ENCODE measurements around the gene ARHGAP31.
"Not testable (repeated sequence)": the region's sequence is repeated elsewhere in the genome, so short reads cannot be mapped to it uniquely, and the experiment has no call there.

The ARHGAP31 gene

DNA sequence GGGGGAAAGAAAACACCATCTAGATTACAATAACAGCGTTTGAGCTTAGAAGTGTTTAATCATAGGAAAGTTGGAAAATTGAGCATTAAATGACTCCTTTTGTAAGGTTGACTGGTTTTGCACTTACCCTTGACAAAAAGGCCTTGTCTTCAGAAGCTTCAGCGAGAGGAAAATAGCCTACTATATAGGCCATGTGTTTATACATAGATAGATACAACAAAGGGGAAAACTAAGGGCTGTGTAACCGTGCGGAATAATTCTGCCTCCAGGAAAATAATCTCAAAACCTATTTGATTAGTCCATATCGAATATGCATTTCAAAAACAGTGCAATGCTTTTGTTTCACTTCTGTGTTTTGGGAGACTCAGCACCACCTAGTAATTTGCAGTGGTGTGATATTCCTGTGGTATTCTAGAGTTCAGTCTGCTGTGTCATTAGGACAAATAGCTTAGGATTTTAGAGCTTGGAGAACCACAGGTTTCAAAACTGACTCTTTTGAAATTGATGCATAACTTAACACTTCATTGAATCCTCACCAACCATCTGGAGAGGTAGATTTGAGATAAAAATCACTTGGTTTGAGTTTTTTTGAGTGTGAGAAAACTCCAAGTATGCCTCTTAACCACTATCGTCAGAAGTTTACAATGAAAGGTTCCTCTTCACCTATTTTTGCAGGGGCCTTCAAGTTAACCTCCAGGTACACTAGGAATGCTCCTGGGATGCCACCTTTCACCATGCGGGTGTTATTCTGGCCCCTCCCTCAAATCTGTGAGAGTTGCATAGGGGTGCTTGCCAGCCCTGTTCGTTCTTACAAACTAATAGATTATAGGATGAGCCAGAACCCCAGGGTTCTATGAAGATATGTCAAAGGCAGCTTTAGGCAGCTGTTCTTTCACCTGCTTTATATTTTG is 1.9 kb downstream of the ARHGAP31 start:
- peak; percentile 1 for DNase-seq

DNA sequence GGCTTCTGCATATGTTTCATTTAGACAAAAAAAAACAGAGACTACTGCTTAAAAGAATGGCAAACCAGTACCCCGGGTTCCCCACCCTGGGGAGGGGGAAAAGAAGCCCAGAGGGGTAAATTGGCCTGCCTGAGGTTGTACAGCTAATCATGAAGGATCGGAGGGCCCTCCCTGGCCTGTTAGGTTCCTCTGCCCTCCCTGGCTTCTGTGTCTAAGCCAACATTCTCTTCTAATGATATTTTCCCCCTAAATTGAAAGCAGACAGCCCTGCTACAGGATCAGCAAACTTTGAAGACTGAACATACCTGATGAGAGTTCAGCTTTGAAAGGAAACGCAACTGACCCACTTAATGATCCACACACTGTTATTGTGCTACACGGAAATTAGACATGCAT is 2.5 kb downstream of the ARHGAP31 start:
- no peak for DNase-seq

DNA sequence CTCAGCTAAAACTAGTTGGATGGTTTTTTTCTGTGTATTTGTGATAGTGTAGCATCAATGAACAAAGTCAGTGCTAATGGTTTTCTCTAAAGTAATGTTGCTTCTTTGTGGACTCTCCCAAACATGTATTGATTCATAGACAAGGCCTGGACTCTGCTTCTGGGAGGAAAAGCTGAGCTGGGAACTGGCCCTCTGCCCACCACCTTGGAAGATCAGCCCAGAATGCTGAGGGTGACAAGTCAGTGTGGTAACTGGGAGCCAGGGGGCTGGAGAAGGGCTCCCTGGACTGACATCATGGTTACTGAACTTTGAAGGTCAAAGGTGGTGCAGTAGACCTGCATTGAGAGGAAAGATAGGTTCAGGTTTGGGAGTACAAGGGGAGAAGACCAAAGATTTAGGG is 3.0 kb downstream of the ARHGAP31 start:
- no peak for DNase-seq

DNA sequence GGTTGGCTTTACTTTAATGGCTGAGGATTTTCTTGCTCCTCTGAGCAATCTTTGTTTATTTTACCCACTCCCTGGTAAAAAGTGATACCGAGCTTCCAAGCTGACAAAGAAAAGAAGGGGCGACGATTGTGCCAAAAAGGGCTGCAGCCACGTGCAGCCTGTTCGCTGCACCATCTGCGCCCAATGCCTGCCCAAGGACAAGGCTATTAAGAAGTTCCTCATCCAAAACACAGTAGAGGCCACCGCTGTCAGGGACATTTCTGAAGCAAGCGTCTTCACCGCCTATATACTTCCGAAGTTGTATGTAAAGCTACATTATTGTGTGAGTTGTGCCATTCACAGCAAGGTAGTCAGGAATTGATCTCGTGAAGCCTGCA is 4.4 kb downstream of the ARHGAP31 start:
- no peak for DNase-seq

DNA sequence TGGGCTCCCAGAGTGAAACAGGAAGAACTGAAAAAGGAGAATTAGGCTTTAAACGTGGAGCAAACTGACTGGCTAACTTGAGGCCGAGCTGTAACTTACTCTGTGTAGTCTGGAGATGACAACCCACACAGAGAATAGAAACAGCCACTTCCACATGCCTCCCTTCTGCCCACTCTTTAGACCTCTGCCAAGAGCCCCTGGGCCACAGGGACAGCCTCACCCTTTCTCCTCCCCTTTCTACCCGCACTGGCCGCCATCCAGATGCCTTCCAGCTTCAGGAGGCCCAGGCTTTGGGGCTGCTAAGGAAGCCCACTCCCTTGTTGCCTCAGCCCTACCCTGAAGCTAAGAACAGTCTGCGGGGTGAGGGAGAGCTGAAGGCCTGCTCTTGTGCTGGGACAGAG is 6.8 kb downstream of the ARHGAP31 start:
- DNase-seq, result no peak

DNA sequence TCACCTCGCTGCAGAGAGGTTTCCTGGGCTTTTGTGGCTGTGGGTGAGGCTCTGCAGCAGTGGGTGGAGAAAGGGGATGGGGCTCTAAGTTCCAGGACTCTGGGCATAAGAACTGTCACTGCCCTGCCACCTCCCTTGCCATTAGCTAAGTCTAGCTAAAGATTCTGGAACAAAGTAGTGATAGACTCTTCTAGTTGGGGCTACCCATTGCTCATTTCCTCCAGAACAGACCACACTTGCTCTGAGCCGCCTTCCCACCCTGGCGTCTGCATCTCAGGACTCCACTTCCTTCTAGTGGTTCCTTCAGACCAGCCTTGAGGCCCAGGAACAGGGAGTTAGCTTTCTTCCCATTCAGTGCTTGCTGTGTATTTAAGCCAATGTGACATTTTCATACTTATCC is 7.5 kb downstream of the ARHGAP31 start:
- no peak for DNase-seq

DNA sequence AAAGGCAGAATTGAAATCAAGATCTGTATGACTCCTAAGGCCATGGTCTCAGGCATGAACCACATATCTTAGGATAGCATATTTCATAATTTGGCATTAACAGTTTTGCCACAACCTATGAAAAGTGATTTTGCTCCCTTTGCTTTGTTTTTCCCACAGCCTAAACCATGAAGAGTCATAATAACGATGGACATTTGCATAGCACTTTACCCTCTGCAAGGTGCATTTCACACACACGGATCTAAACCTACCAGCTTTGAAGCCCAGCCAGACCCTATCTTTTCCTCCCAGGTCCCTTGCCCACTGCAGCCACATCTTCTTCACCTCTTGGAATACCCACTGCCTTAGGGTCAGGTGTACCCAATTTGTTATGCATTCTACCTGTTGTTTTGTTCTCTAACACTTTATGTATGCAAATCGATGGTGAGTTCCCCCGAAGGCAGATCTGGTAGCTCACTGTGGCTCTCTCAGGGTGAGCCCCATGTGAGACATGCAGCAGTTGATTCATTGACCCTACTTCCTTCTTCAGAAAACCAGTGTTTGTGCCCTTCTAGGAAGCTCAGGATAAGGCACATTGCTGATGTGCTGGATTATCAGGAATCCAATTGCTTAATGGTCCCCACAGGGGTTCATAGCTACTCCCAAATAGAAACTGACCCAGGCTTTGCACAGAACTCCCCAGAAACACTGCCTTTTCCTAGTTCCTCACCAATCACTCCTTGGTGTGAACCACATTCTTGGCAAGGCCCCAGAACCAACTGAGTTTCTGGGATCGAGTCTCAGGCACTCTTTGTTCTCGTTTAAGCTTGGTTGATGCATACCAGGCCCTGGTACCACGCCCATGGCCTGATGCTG is 8.7 kb downstream of the ARHGAP31 start:
- no peak for DNase-seq

DNA sequence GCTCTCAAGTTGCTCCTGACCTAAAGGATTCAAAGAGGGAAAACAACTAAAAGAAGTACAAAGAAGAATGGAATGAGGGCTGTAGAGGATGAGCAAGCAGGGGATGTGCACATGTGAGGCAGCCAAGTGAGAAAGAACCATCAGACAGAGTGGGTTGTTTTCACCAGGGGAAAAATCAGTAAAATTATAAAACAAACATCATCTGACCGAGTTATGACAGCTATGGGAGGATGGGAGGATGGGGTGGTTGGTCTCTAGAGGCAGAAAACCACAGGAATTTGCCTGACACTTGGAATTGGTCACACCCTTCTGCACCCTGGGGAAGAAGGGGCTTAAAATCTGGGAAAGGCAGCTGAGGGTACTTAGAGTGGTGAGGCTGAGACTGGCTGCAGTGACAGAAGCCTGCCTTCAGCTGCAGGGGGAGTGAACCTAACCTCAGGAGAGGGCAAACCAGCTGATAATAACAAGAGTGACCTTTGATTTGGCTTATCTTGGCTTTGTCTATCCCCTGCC is 10.1 kb downstream of the ARHGAP31 start:
- no peak for DNase-seq

DNA sequence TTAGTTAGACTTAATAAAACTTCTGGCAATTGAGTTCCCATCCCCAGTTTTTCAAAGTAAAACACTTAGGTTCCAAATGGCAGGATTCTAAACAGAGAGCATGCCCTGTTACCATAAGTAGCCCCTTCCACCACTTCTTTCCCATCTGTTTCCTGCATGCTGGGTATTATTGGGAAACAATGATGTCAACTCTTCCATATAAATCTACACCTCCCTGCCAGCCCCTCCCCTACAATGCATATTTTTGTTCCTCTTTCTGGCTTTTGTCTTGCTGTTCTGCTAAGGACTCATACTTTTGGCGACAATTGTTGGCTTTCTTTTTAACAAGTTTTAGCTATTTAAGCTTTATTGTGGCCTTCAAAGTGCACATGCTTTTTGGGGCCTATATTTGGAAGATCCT is 11.1 kb downstream of the ARHGAP31 start:
- DNase-seq, result no peak

DNA sequence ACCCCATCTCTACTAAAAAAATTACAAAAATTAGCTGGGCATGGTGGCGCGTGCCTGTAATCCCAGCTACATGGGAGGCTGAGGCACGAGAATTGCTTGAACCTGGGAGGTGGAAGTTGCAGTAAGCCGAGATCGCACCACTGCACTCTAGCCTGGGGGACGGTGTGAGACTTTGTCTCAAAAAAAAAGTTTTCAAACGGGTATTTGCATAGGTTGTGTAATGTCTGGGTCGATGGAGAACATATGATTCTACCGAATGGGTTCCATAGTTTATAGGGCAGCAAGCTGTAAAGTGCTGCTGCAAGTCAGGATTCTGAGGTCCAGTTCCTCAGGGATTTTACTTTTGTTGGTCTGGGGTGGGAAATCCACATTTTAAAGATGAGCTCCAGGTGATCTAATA is 12.2 kb downstream of the ARHGAP31 start:
- not testable (repeated sequence) for DNase-seq

DNA sequence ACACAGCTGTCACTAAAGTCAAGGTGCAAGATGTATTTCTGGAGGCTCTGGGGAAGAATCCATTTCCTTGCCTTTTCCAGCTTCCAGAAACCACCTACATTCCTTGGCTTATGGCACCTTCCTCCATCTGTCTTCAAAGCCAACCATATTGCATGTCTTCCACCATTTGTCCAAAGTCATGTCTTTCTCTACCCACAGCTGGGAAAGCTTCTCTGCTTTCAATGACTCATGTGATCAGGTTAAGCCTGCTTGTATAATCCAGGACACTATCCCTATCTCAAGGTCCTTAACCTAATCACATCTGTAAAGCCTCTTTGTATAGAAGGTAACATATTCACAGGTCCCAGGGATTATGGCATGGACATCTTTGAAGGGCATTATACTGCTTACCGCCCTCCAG is 14.2 kb downstream of the ARHGAP31 start:
- DNase-seq, result no peak

DNA sequence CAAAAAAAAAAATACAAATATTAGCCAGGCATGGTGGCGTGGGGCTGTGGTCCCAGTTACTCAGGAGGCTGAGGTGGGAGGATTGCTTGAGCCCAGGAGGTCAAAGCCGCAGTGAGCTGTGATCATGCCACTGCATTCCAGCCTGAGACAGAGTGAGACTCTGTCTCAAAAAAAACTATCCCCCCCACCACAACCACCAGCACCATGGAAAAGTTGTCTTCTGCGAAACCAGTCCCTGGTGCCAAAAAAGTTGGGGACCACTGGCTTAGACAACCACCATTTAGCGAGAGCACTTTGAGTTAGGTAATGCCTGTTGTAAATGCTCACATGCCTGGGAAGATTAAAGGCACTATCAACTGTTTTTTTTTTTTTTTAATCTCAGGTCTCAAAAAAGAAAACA is 15.4 kb downstream of the ARHGAP31 start:
- DNase-seq, result no peak

DNA sequence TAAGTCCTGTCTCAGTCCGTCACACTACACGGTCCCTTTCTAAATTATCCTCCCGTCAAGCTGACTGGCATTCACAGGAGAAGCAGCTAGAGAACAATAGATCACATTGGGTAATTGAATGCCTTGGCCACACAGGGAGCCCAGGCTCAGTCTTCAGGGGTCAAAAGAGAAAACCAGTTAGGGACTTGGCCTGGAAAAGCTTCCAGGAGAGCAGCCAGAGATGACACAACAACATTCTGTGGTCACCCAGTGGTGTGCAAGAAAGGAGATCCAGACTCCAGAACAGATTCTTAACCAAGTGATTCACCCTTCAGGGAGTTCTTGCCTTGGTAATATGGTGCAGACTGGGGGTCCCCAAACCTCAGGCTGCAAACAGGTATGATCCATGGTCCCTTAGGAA is 15.9 kb downstream of the ARHGAP31 start:
- DNase-seq, result no peak

DNA sequence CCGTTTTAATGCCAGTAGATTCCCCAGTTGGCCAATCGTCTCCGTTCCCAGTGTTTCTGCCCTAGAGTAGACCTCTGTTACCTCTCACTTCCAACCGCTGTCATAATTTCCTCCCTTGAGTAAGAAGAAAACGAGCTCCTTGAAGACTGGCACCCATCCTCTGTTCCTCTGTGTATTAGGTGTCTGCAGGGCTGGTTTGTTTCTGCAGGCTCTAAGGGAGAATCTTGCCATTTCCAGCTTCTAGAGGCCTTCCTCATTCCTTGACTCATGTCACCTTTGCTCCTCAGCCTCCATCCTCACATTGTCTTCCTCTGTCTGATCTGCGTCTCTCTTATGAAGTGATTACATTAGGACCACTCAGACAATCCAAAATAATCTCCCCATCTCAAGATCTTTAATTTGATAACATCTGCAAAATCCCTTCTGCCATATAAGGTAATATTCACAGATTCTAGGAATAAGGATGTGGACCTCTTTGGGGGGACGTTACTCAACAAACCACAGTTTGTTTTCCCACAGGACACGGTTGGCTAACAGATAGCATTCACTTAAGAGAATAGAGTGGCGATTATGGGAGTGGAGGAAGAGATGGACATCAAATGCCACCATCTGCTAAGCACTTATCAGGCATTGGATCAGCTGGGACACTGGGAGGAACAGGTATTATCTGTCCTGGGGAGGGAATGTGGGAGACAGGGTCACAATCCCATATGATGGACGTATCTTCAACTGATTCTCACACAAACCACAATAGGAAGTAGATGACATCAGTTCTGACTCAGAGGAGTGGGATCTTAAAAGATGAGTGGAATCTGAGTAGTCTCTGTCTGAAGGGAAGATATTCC is 17.1 kb downstream of the ARHGAP31 start:
- DNase-seq, result peak; percentile 14

DNA sequence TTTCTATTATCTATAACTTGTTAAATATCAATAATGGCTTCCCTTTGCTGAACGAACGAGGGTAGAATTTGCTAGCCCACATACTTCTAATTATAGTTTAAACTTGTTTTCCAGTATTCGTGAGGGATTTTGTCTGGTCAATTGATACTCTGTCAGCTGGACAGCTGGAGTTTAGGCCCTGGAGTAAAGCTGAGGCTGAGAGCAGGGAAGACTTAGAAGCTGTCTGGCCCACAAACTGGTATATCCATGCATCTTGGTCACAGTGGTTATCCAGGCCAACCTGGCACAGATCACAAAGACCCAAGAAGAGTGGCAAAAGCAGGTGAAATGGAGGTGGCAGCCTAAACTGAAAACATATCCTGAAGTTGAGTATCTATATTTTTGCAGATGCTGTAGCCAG is 19.3 kb downstream of the ARHGAP31 start:
- no peak for DNase-seq

DNA sequence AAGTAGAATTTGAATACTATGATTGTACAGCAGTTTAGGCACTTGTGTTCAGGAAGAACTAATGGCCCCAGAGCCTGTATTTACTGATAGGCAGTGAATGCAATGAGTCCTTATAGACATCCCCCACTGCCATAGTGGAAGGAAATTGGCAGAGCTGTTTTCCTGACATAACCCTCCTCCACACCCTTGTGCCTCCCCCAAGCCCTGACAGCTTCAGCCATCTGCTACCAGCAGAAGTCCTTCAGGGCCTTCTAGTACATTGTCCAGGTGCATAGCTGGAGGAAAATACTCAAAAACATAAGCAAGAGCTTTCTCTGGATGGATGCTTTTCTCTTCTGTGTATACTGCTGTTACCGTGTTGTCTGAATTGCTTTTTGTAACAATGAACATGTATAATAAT is 20.6 kb downstream of the ARHGAP31 start:
- DNase-seq, result no peak

DNA sequence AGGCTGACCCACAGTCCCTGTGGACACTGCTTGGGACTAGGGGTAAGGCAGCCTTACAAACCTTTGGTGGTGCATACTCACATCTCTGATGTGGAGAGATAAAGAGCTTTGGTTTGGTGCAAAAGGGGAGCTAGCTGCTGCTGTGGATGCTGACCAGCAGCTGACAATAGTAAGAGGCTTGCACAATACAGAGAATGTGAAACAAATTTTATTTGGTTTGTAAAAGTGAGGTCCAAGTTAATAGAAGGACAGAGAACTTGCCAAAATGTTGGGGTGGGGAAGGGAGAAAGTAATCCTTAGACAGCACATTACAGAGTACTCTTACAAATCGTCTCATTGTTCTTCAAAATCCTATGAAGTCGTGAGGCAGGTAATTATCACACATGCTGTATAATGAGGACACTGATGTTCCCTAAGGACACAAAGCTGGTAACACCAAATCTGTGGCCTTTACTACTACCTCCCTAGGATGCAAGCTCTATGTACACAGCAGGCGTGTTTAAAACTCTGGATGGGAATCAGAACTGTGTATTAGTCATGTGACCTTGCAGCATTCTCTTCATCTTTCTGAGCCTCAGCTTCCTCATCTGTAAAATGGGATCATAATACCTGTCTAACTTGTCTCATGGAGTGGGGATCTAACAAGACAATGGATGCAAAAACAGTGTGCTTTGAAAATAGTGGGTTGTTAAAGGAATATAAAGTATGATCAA is 21.6 kb downstream of the ARHGAP31 start:
- no peak for DNase-seq

DNA sequence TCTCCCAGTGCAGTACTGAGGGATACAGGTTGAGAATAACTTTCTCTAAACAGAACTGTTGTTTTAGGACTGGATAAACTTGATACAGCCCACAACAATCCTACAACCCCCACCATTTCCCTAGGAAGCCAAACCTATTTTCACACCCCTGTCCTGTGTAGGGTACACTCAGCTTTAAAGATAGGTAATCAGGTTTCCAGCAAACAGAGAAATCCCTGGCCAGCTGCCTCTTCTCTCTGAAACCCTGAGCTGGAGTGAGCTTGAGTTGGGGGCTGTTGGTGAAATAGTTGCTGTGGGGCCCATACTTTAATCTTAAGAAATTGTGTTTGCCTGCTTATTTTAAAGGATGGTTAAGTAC is 22.1 kb downstream of the ARHGAP31 start:
- DNase-seq, result no peak

DNA sequence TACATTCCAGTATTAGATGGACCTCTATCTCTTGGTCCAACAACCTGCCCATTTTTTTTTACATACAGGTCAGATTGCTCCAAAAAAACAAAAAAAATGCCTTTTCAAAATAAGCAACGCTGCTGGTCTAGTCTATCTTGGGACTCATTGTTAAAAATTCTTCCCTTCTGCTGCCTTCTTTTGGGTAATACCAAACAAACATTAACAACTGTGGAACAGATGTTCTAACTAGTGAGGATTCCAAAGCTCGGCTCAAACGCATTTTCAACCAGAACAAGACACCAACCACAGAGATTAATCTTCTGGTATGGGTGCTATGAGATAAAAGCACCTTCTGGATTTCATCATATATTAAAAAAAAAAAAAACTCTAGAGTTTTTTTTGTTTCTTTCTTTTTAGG is 24.7 kb downstream of the ARHGAP31 start:
- DNase-seq, result no peak

DNA sequence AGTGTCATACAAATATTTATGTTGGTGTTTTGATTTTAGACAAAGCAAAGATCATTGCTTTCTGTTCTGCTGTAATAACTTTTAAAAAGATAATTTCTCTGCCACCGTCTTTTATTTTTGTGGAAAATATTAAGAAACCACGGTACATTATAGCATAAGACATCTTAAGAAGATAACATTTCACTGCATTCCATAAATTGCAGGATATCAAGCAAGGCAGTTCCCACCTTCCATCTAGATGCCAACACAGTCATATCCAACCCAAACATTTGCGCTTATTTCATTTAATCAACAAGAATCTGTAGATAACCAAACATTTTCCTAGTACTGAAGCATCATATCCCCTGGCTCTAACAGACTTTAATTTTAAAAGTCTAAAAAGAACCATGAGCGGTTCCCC is 25.1 kb downstream of the ARHGAP31 start:
- no peak for DNase-seq

DNA sequence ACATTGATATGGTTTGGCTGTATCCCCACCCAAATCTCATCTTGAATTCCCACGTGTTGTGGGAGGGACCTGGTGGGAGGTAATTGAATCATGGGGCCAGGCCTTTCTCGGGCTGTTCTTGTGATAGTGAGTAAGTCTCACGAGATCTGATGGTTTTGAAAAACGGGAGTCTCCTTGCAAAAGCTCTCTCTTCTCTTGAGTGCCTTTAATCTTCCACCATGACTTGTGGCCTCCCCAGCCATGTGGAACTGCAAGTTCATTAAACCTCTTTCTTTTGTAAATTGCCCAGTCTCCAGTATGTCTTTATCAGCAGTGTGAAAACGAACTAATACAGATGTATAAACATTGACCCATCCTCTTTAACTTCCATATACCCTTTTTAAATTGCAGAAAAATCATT is 26.6 kb downstream of the ARHGAP31 start:
- not testable (repeated sequence) for DNase-seq
